HG03439 (cell line): ENCODE data around the gene GEMIN5.

Source experiments
- ATAC-seq: cut with Tn5 transposase; IDR thresholded peaks from one replicate; pipeline ENCODE4 v1.9.1; 2021; ENCODE audit warnings: mild to moderate bottlenecking, moderate library complexity; ENCODE audit not compliant: unreplicated experiment

GEMIN5 gene

GRCh38 chr5:154857530-154858296 is 80.3 kb downstream of the GEMIN5 start:
- peak; percentile 67 for ATAC-seq

DNA sequence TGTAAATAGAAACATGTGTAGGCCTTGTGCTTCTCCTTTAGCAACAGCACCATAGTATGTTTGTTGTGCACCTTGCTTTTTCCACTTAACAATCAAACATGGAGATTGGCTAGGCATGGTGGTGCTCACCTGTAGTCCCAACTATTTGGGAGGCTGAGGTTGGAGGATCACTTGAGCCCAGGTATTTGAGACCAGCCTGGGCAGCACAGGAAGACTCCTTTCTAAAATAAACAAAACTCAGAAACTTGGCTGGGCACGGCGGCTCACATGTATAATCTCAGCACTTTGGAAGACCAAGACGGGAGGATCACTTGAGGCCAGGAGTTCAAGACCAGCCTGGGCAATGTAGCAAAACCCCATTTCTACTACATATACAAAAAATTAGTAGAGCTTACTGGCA is 86.7 kb downstream of the GEMIN5 start:
- ATAC-seq = no peak

DNA sequence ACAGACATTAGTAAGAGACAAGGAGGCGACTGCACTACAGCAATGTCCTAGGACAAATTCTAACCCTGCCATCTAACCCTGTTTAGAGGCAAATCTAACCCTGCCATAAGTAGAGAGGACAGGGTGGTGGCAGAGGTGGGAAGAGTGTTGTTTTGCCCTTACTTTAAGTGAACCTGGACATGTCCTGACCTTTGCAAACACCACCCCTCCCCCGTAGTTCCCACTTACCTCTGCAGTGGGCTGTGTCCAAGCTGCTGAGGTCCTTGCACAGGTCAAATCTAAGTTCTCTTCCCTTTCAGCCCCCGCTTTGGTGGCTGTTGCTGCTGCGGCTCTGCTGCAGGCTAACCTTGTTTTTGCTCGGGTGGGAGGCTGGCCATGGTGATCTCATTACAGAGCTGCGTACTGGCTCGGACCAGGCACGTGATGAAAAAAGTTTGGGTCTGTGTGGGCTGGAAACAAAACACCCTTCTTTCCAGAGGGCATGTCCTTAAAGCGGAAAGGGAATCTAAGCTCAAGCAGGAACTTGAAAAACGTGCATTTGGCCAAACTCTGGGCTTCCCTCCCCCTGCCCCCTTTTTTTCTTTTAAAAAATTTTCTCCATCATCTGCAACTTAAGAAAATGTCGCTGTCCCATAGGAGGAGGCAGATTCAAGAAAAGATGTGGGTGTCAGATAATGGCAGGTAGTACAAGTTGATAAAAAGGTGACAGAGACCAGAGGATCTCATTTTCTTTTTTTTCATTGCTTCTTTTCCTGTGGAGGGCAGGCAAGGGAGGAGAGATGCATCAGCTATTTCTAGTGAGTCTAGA is 87.6 kb downstream of the GEMIN5 start, which contains the start of gene FAXDC2:
FAXDC2 (minus strand) TSS at position 349 of the 808 bp plus-strand sequence. CDS start 12,425 bp downstream, outside the sequence.
- no peak for ATAC-seq

DNA sequence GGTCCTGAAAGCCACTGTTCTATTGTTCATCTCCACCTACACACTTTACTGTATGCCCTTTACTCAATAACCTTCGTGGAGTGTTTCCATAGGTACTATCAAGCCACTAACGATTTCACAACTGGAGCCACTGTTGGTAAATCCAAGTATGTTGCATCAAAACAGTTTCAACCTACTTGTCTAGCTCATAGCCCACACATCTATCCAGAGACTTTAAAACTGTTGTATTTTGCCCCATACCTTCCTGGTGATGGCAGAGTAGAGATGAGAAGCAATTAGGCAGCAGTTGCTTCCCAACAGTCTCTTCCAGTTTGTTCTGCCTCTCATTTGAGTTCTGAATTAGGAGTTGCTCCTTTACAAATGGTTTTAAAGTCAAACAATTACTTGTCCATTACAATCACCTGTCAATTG is 88.2 kb downstream of the GEMIN5 start:
- no peak for ATAC-seq

- ATAC-seq = no peak
These were observed 88.7 kb downstream of the GEMIN5 start for GRCh38 chr5:154849264-154849785.

- ATAC-seq = no peak
These were observed 93.2 kb downstream of the GEMIN5 start for GRCh38 chr5:154844809-154845208.

DNA sequence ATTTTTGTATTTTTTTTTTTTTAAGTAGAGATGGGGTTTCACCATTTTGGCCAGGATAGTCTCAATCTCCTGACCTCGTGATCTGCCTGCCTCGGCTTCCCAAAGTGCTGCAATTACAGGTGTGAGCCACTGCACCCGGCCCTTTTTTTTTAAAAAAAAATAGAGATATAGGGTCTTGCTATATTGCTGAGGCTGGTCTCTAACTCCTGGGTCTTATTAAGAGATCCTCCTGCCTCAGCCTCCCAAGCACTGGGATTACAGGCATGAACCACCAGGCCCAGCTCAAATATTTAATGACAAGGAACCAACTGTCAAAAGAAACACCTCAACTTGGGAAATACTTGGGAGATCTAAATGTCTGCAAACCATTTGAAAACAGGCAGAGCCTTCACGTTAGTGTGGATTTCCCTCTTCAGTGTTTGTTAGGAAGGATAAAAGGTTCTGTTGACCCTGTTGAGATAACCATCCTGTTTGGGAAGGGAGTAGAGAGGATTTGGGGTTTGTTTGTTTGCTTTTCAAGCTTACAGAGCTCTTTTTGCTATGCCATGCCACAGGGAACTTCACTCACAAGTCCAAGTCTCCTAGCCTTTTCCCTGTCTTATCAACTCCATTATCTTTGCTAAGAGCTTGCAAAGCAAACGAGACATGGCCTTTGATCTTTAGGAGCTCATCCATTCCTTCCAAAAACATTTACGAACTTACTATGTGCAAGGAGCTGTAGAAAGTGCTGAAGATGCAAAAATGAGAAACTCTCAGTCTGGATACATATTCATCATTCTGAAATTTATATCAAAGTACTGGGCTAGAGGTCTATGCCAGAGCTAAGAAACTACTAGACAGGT is 95.1 kb downstream of the GEMIN5 start:
- no peak for ATAC-seq

DNA sequence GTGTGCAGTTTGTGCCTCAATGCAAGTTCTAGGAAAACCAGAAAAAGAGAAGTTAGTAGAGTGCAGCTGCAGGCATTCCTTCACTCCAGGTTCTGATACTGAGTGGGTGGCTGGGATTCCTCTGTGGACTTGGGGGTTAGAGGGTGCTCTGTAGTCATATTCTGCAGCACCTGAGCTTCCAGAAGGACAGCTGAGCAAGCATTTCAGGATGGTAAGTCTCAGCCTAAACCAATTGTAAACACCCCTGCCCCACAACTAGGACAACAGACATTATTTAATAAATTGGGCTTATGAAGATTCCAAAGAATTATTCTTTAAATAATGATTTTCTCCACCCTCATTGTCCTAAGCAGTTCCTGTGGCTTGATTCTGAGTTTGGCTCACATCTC is 96.7 kb downstream of the GEMIN5 start:
- ATAC-seq = no peak

- no peak for ATAC-seq
These were observed 97.4 kb downstream of the GEMIN5 start for GRCh38 chr5:154840435-154841272.
